Activated naive CD8-positive, alpha-beta T cell treated with anti-CD3 and anti-CD28 coated beads for 36 hours (primary cell): ENCODE measurements around the gene OR1B1. TPM values are rescaled to one million over a fixed set of nuclear protein-coding genes. Genes with fewer than 3 reads are reported as not detected.
"Not testable (repeated sequence)": the region's sequence is repeated elsewhere in the genome, so short reads cannot be mapped to it uniquely, and the experiment has no call there.

Experiments
- DNase-seq: peaks from one replicate; pipeline ENCODE4 v3.0.0; 2021
- H3K27ac Mint-ChIP-seq: one replicate; pipeline ENCODE4 v1.8.0; 2022; ENCODE audit warnings: mild to moderate bottlenecking, moderate library complexity, mixed read lengths
- H3K27me3 Mint-ChIP-seq: one replicate; pipeline ENCODE4 v1.8.0; 2022; ENCODE audit warnings: mild to moderate bottlenecking, mixed read lengths
- H3K36me3 Mint-ChIP-seq: one replicate; pipeline ENCODE4 v1.8.0; 2021; ENCODE audit warnings: mild to moderate bottlenecking, mixed read lengths
- H3K4me1 Mint-ChIP-seq: one replicate; pipeline ENCODE4 v1.8.0; 2021; ENCODE audit warnings: mixed read lengths
- H3K4me3 Mint-ChIP-seq: one replicate; pipeline ENCODE4 v1.8.0; 2022; ENCODE audit warnings: mild to moderate bottlenecking, moderate library complexity, mixed read lengths
- H3K9me3 Mint-ChIP-seq: one replicate; pipeline ENCODE4 v1.8.0; 2022; ENCODE audit warnings: mixed read lengths
- total RNA-seq, 2 experiments: library from RNA; stranded (reverse); gene quantifications; one replicate each; pipeline ENCODE4 v1.2.3, GENCODE V29; 2021

Gene OR1B1
- not detected for total RNA-seq

DNA sequence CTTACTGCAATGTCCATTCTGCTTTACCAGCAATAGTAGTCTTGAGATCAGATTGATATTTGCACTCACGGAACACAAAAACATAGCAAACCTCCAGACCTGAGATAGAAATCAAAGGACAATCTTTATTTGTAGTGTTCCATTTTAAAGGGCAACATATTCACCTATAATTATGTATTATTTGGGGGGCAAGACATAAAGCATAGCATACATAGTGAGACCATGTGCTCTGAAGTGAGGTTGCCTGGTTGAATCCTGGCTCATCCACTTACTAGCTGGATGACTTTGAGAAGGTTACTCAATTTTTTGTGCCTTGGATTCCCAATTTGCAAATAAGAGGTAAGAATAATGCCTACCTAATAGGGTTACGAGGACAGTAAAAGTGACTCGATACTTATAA is at the start of gene OR1B1:
Gene OR1B1 (minus strand): TSS at position 101 of the 400 bp plus-strand sequence.
- Mint-ChIP-seq H3K36me3 (no peaks in the 10 kb centered on the region), H3K27me3 (peaks cover 16% of the 10 kb centered on the region), H3K4me3 (no peak within 1 kb of the TSS), H3K9me3 (no peaks in the 10 kb centered on the region), H3K4me1 (no peaks in the 10 kb centered on the region), H3K27ac (no peak within 1 kb of the TSS)
- DNase-seq, result no peak

DNA sequence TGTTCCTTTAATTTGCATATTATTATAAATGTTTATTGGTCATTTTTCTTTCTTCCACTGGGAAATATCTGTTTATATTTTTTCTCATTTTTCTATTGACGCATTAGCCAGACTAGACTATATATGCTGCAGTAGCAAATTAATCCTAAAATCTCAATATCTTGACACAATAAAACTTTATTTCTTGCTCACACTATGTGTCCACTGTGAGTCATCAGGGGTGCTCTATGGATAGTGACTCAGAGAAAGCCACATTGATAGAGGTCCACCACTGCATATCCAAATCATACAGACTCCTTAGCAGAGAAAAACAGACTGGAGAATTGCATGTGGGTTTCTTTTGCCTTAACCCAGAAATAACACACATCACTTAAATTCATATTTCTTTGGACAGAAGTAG is 38.3 kb upstream of the OR1B1 start:
- Mint-ChIP-seq H3K36me3 (no peaks in the 10 kb centered on the region), H3K27ac (no peak overlapping the region), H3K27me3 (no peaks in the 10 kb centered on the region), H3K9me3 (peaks cover 12% of the 10 kb centered on the region), H3K4me3 (no peak overlapping the region), H3K4me1 (no peaks in the 10 kb centered on the region)
- DNase-seq, result no peak

DNA sequence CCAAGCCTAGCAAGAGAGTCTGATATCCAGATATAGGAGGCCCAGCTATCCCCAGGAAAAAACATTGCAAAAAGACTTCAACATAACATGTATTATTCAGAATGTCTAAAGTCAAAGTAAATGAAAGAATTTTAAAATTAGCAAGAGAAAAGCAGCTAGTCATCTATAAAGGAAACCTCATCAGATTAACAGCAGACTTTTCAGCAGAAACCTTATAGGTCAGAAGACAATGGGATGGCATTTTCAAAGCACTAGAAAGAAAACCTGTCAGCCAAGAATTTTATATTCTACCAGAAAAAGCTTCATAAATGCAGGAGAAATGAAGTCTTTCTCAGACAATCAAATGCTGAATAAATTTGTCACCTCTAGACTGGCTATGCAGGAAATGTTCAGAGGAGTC is 27.4 kb upstream of the OR1B1 start:
- no peak overlapping the region for H3K4me3 Mint-ChIP-seq
- H3K9me3 Mint-ChIP-seq, result peaks cover 19% of the 10 kb centered on the region
- peaks cover 3% of the 10 kb centered on the region for H3K36me3 Mint-ChIP-seq
- no peaks in the 10 kb centered on the region for H3K27me3 Mint-ChIP-seq
- DNase-seq, result no peak
- H3K4me1 Mint-ChIP-seq, result no peaks in the 10 kb centered on the region
- H3K27ac Mint-ChIP-seq, result no peak overlapping the region

DNA sequence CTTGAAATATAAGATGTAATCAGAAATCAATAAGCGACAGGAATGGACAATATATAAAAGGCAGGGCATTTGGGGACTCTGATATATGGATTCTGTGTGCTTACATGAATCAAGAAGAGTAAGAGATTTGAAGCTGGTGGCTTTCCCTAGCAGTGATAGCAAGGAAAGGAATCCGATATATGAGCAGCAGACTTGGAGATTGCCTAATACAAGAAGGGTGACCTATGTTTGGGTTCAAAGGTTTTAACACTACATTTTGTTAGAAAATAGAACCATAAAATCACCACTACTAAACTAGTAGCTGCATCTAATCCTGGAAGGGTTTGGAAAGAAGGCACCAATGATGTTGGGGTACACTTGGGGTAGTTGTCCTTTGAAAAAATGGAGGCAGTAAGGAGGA is 15.1 kb upstream of the OR1B1 start:
- Mint-ChIP-seq H3K4me3 (no peak overlapping the region), H3K4me1 (no peaks in the 10 kb centered on the region), H3K9me3 (peaks cover 10% of the 10 kb centered on the region), H3K27ac (no peak overlapping the region), H3K36me3 (no peaks in the 10 kb centered on the region), H3K27me3 (peaks cover 5% of the 10 kb centered on the region)
- DNase-seq, result no peak

DNA sequence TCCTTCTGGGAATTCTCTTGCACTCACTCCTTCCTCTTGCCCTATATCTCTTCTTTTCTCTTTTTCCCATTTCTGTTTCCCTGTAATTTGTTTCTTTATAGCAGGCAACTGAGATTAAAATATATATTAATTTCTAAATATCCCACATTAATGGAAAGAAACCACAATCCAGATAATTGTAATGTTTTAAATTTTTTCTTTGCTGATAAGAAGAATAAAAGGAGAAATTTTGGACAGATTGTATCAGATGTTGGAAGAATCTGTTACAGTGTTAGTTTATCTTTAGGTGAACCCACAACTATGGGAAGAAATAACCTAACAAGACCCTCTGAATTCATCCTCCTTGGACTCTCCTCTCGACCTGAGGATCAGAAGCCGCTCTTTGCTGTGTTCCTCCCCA is 4.0 kb upstream of the OR1B1 start, which contains the start of gene OR1L1:
Gene OR1L1 (plus strand): TSS at position 301 of the 400 bp plus-strand sequence. CDS start 0 bp downstream, at position 301.
- H3K27ac Mint-ChIP-seq, result no peak within 1 kb of the TSS
- H3K27me3 Mint-ChIP-seq, result peaks cover 7% of the 10 kb centered on the region
- peaks cover under 1% of the 10 kb centered on the region for H3K9me3 Mint-ChIP-seq
- H3K4me3 Mint-ChIP-seq, result no peak within 1 kb of the TSS
- no peak for DNase-seq
- H3K4me1 Mint-ChIP-seq, result no peaks in the 10 kb centered on the region
- no peaks in the 10 kb centered on the region for H3K36me3 Mint-ChIP-seq

DNA sequence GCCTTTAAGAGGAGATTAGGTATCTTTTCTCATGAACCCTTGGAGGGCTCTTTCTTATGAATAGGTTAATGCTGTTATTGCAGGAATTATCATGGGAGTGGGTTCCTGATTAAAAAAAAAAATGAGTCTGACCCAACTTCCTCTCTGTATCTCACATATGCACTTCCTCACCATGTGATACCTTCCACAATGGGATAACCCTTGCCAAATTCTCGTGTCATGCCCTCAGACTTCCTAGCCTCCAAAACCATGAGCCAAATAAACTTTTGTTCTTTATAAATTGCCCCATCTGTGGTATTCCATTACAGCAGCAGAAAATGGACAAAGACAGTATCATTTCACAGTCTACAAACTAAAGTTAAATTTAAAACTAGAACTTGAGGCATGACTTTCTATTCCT is 1.0 kb downstream of the OR1B1 start:
- Mint-ChIP-seq H3K27ac (no peak overlapping the region), H3K36me3 (no peaks in the 10 kb centered on the region), H3K9me3 (no peaks in the 10 kb centered on the region), H3K4me1 (no peaks in the 10 kb centered on the region), H3K4me3 (no peak overlapping the region), H3K27me3 (peaks cover 13% of the 10 kb centered on the region)
- DNase-seq, result no peak

DNA sequence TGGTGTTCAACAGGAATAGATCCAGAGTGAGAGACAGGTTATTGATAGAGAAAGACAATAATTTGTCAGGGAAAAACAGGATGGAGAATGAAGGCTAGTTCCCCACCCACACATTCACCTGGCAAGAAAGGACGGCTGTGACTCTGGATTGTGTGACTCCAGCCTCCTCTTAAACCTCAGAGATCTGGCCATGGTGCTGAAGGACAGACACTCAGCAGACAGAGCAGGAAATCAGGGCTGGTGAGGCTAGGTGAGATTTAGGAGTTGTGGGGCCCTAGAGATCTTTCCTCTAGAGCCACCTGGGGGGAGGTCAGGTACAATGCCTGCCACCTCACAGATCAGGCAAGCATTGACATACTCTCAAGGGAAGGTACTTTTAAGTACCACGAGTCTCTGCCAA is 15.2 kb downstream of the OR1B1 start:
- peaks cover 24% of the 10 kb centered on the region for H3K9me3 Mint-ChIP-seq
- no peak overlapping the region for H3K27ac Mint-ChIP-seq
- H3K36me3 Mint-ChIP-seq, result peaks cover 5% of the 10 kb centered on the region
- no peaks in the 10 kb centered on the region for H3K4me1 Mint-ChIP-seq
- DNase-seq, result no peak
- H3K4me3 Mint-ChIP-seq, result no peak overlapping the region
- no peaks in the 10 kb centered on the region for H3K27me3 Mint-ChIP-seq

DNA sequence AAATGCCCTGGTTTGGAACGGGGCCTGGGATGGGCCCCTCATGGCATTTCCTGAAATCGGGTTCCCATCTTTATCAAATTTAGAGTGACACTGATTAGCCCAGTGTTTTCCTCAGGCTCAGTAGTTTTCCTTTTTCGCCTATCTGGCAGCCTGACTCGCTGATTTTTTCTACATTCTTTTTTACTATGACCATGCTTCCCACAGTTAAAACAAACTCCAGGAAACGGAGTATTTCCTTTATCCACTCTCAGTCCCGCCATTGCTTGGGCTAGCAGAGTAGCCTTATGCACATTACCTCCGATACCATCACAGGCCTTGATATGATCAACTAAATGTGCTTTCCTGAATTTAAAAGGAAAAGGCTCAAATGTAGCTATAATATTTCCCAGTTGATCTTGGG is 37.4 kb downstream of the OR1B1 start:
- H3K36me3 Mint-ChIP-seq, result no peaks in the 10 kb centered on the region
- H3K4me3 Mint-ChIP-seq, result no peak overlapping the region
- H3K4me1 Mint-ChIP-seq, result no peaks in the 10 kb centered on the region
- H3K9me3 Mint-ChIP-seq, result no peaks in the 10 kb centered on the region
- H3K27ac Mint-ChIP-seq, result no peak overlapping the region
- no peaks in the 10 kb centered on the region for H3K27me3 Mint-ChIP-seq
- no peak for DNase-seq

DNA sequence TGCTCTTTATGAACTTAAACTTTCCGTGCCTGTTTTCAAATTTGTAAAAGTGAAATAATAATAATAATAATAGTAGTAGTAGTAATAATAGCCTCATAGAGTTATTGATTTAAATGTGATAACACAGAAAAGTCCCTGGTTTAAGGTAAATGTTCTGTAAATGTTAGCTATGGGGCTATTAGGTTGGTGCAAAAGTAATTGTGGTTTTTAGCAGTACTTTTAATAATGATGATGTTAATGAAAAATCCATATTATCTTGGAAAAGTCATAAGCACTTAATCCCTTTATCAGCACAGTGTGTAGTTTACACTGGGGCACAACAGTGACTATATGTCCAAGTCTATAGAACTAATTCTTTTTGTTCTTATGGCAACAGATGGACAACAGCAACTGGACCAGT is 43.1 kb downstream of the OR1B1 start, which contains the start of gene OR1Q1:
Gene OR1Q1 (plus strand): TSS at position 377 of the 400 bp plus-strand sequence. CDS start 0 bp downstream, at position 377.
- no peaks in the 10 kb centered on the region for H3K9me3 Mint-ChIP-seq
- H3K4me3 Mint-ChIP-seq, result no peak within 1 kb of the TSS
- DNase-seq, result no peak
- H3K36me3 Mint-ChIP-seq, result no peaks in the 10 kb centered on the region
- H3K27me3 Mint-ChIP-seq, result no peaks in the 10 kb centered on the region
- H3K27ac Mint-ChIP-seq, result no peak within 1 kb of the TSS
- no peaks in the 10 kb centered on the region for H3K4me1 Mint-ChIP-seq

DNA sequence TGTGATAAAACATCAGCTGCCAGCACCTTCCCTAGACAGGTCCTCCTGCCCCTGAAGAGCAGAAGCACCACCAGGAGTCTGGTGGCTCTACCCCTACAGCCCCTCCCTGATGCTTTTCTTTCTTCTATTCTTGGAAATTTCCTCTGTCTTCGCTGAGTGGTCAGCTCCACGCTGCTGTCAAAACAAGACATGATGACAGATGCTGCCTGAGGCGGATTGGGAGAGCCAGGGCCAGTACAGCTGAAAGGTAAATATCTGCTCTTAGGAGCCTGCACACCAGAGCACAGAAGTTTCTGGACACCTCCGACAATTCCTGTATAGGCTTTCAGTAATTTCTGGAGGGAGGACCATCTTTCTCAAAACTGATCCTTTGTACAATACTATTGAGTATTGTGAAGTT is 47.6 kb downstream of the OR1B1 start:
- no peak overlapping the region for H3K27ac Mint-ChIP-seq
- no peak overlapping the region for H3K4me3 Mint-ChIP-seq
- H3K27me3 Mint-ChIP-seq, result no peaks in the 10 kb centered on the region
- no peaks in the 10 kb centered on the region for H3K9me3 Mint-ChIP-seq
- H3K4me1 Mint-ChIP-seq, result no peaks in the 10 kb centered on the region
- H3K36me3 Mint-ChIP-seq, result no peaks in the 10 kb centered on the region
- no peak for DNase-seq

DNA sequence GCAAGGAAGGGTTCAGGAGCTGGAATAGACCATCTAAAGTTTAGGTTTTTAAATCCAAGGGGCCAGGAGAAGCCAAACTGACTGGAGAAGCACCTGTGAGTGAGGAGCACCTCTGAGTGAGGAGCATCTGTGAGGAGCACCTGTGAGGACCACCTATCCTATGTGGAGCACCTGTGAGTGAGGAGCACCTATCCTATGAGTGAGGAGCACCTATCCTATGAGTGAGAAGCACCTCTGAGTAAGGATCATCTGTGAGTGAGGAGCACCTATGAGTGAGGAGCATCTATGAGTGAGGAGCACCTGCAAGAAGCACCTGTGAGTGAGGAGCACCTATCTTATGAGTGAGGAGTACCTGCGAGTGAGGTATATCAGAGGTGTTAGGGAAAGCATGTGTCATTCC is 50.8 kb downstream of the OR1B1 start:
- H3K27ac Mint-ChIP-seq, result no peak overlapping the region
- no peaks in the 10 kb centered on the region for H3K4me1 Mint-ChIP-seq
- peaks cover 3% of the 10 kb centered on the region for H3K36me3 Mint-ChIP-seq
- H3K9me3 Mint-ChIP-seq, result peaks cover 2% of the 10 kb centered on the region
- no peak overlapping the region for H3K4me3 Mint-ChIP-seq
- no peaks in the 10 kb centered on the region for H3K27me3 Mint-ChIP-seq
- DNase-seq, result no peak

DNA sequence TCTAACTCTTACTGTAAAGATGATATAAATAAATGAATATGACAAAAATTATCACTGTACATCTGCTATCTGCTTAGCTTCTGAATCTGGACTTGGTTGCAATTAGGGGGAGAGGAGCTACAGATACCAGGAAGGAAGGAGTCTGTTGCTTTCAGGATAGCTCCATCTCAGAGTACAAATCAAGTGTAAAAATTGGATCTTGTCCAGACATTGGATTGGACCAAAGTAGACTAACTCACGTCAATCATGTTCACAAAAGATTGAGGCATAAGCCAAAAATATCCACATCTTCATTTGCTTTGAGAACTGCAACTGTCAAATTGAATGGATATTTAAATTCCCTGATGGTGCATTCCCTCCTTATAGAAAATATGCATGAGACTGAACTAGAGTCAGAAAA is 51.7 kb downstream of the OR1B1 start:
- Mint-ChIP-seq H3K4me3 (no peak overlapping the region), H3K36me3 (peaks cover 3% of the 10 kb centered on the region), H3K27me3 (no peaks in the 10 kb centered on the region), H3K27ac (no peak overlapping the region), H3K9me3 (peaks cover 5% of the 10 kb centered on the region), H3K4me1 (no peaks in the 10 kb centered on the region)
- DNase-seq, result no peak

DNA sequence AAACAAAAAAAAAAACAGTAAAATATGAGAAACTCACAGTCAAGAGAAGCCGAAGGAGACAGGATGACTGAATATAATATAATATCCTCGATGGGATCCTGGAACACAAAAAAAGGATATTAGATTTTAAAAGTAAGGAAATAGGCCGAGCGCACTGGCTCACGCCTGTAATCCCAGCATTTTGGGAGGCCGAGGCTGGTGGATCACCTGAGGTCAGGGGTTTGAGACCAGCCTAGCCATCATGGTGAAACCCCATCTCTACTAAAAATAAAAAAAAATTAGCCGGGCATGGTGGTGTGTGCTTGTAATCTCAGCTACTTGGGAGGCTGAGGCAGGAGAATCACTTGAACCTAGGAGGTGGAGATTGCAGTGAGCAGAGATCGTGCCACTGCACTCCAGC is 74.1 kb downstream of the OR1B1 start, which contains the start of gene OR1L8:
Gene OR1L8 (minus strand): TSS at position 101 of the 400 bp plus-strand sequence. CDS start 14,907 bp downstream, outside the sequence.
- H3K4me1 Mint-ChIP-seq, H3K27ac Mint-ChIP-seq, DNase-seq, H3K27me3 Mint-ChIP-seq, H3K4me3 Mint-ChIP-seq, H3K36me3 Mint-ChIP-seq, H3K9me3 Mint-ChIP-seq: not testable (repeated sequence)

DNA sequence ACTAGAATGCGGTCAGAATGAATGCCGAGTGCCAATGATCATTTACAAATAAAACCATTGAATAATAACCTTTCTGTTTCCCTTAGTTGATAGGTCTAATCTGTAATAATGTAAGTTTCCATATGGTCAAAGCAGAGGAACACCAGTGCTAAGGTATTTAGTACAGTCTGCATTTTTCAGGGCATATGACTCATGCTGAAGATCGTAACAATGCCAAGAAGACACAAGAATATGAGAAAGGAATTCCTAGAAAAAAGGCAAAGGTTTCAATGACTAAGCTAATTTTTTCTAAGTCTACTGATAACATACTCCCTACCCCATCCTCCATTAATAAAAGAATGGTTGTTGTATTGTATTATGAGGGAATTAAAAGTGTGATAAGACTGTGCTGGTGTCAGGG is 77.1 kb downstream of the OR1B1 start:
- H3K4me1 Mint-ChIP-seq, result no peaks in the 10 kb centered on the region
- no peak overlapping the region for H3K27ac Mint-ChIP-seq
- peaks cover 4% of the 10 kb centered on the region for H3K9me3 Mint-ChIP-seq
- no peak for DNase-seq
- peaks cover 7% of the 10 kb centered on the region for H3K36me3 Mint-ChIP-seq
- peaks cover 4% of the 10 kb centered on the region for H3K27me3 Mint-ChIP-seq
- no peak overlapping the region for H3K4me3 Mint-ChIP-seq

DNA sequence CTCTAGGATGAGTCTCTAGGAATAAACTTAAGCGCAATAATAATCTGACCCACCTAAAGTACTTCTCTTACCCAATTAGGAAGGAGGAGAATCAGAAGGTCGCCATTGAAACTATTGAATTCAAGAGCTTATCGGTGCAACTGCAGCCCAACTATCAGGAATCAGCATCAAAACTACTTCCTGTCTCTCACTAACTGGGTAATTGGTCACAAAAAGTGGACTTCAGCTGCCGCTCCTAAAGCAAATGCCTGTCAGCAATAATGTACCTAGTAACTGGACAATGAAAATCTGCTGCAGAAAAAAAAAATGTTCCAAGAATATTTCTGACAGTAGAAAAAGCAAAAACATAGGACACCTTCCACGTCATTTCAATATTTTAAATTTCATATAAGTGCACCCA is 77.6 kb downstream of the OR1B1 start:
- Mint-ChIP-seq H3K27me3 (peaks cover 4% of the 10 kb centered on the region), H3K36me3 (peaks cover 7% of the 10 kb centered on the region), H3K4me3 (no peak overlapping the region), H3K4me1 (no peaks in the 10 kb centered on the region), H3K27ac (no peak overlapping the region), H3K9me3 (peaks cover 4% of the 10 kb centered on the region)
- no peak for DNase-seq
